ENCODE data around the gene COLGALT1. TPM values are rescaled to one million over a fixed set of nuclear protein-coding genes. Genes with fewer than 3 reads are reported as not detected.

The COLGALT1 gene
- total and polyA plus RNA-seq, 2 experiments from 2014 or later, result 18.2 to 63.4 TPM

GRCh38 chr19:17575871-17576757 is 20.7 kb downstream of the COLGALT1 start:
- ATAC-seq (peak; percentile 17), DNase-seq (ENCODE audit: low spot score) (peak; percentile 77)
- Mint-ChIP-seq H3K9me3 (no peaks in the 10 kb centered on the region), H3K36me3 (ENCODE audit: low read depth) (peaks cover 33% of the 10 kb centered on the region), H3K27ac (no peak overlapping the region), H3K4me3 (no peak overlapping the region), H3K27me3 (ENCODE audit: insufficient read depth, low read depth, poor library complexity) (peaks cover 27% of the 10 kb centered on the region), H3K4me1 (peaks cover 29% of the 10 kb centered on the region)
- Histone ChIP-seq H3K27ac (ENCODE audit: low read depth) (no peak overlapping the region), H3K36me3 (ENCODE audit: insufficient read depth) (no peaks in the 10 kb centered on the region), H3K4me3 (0 out of 2 replicates have a peak overlapping the region, but pooled peaks have one; percentile 30), H4K20me1 (replicated peaks; ENCODE audit: insufficient read depth) (no peaks in the 10 kb centered on the region; the same call in 1 of the 2 replicates), H3K9me2 (ENCODE audit: insufficient read depth) (no peaks in the 10 kb centered on the region), H3K4me2 (peak overlapping the region; percentile 66; the same call in 1 of the 2 replicates), H2AFZ (no peak overlapping the region), H3K79me2 (replicated peaks; ENCODE audit: insufficient read depth) (no peaks in the 10 kb centered on the region), H3K27me3 (ENCODE audit: insufficient read depth) (no peaks in the 10 kb centered on the region), H3K4me1 (ENCODE audit: insufficient read depth) (peaks cover 26% of the 10 kb centered on the region), H3F3A (replicated peaks; ENCODE audit: low read depth) (peaks cover 11% of the 10 kb centered on the region; the same call in 1 of the 2 replicates)
- no peak for TF ChIP-seq ZNF331 (CRISPR knock-in tag; IDR thresholded peaks at IDR 0.05; ENCODE audit: low read depth)
- no peak for TF ChIP-seq REST (IDR thresholded peaks at IDR 0.05; ENCODE audit: unreplicated experiment)
- TF ChIP-seq NANOG (IDR thresholded peaks at IDR 0.05; ENCODE audit: borderline replicate concordance), result no peak
- TF ChIP-seq CTCF (conservative IDR thresholded peaks at IDR 0.05; ENCODE audit: low read depth in 2 of 2), result no peak

- ATAC-seq (peak; percentile 77), DNase-seq (ENCODE audit: low spot score) (peak; percentile 98)
- H3K4me1 ChIP-seq (ENCODE audit: insufficient read depth), result peaks cover 26% of the 10 kb centered on the region
- H3K4me3 ChIP-seq, result peak overlapping the region; percentile 57
- H3K27me3 ChIP-seq (ENCODE audit: insufficient read depth), result no peaks in the 10 kb centered on the region
- H3K4me1 Mint-ChIP-seq, result peaks cover 29% of the 10 kb centered on the region
- no peaks in the 10 kb centered on the region for H3K36me3 ChIP-seq (ENCODE audit: insufficient read depth)
- peaks cover 35% of the 10 kb centered on the region for H3K36me3 Mint-ChIP-seq (ENCODE audit: low read depth)
- peaks cover 27% of the 10 kb centered on the region for H3K27me3 Mint-ChIP-seq (ENCODE audit: insufficient read depth, low read depth, poor library complexity)
- H4K20me1 ChIP-seq (replicated peaks; ENCODE audit: insufficient read depth), result no peaks in the 10 kb centered on the region; the same call in 1 of the 2 replicates
- peaks cover 11% of the 10 kb centered on the region; the same call in 1 of the 2 replicates for H3F3A ChIP-seq (replicated peaks; ENCODE audit: low read depth)
- no peak overlapping the region for H3K27ac ChIP-seq (ENCODE audit: low read depth)
- H3K4me2 ChIP-seq, result peak overlapping the region; percentile 79
- no peaks in the 10 kb centered on the region for H3K9me3 Mint-ChIP-seq
- TF ChIP-seq JUNB (IDR thresholded peaks at IDR 0.05; ENCODE audit: unreplicated experiment), result no peak
- peak; percentile 61 for TF ChIP-seq POLR2AphosphoS5 (IDR thresholded peaks at IDR 0.05; ENCODE audit: low read depth)
- peak overlapping the region; percentile 67 for H3K4me3 Mint-ChIP-seq
- H3K27ac Mint-ChIP-seq, result peak overlapping the region; percentile 36; the same call in 1 of the 2 replicates
- no peaks in the 10 kb centered on the region for H3K9me2 ChIP-seq (ENCODE audit: insufficient read depth)
- H2AFZ ChIP-seq, result no peak overlapping the region
- no peaks in the 10 kb centered on the region for H3K79me2 ChIP-seq (replicated peaks; ENCODE audit: insufficient read depth)
Measured at GRCh38 chr19:17576758-17577456, 21.5 kb downstream of the COLGALT1 start.
